GM12872 (cell line): ENCODE data around the gene DCAF4L1.

Experiments
- CTCF ChIP-seq: IDR thresholded peaks from 3 replicates; pipeline ENCODE4 v1.5.1; 2011; ENCODE audit warnings: low read depth, mild to moderate bottlenecking, low read length, moderate library complexity; ENCODE audit not compliant: insufficient read depth

The DCAF4L1 gene

GRCh38 chr4:41969671-41970070 is 11.9 kb upstream of the DCAF4L1 start:
- no peak for TF ChIP-seq CTCF

GRCh38 chr4:41975341-41975740 is 6.2 kb upstream of the DCAF4L1 start:
- TF ChIP-seq CTCF, result no peak

- no peak for TF ChIP-seq CTCF
These were observed 4.6 kb upstream of the DCAF4L1 start for GRCh38 chr4:41976775-41977516.

- no peak for TF ChIP-seq CTCF
These were observed 3.8 kb upstream of the DCAF4L1 start for GRCh38 chr4:41977709-41978108.

- no peak for TF ChIP-seq CTCF
These were observed 1.2 kb downstream of the DCAF4L1 start for GRCh38 chr4:41982716-41983115.

- no peak for TF ChIP-seq CTCF
These were observed 3.6 kb downstream of the DCAF4L1 start for GRCh38 chr4:41985151-41985550.

- TF ChIP-seq CTCF, result no peak
These were observed 8.4 kb downstream of the DCAF4L1 start for GRCh38 chr4:41989994-41990364.
